ENCODE data around the gene CLCN4.

Gene CLCN4

DNA sequence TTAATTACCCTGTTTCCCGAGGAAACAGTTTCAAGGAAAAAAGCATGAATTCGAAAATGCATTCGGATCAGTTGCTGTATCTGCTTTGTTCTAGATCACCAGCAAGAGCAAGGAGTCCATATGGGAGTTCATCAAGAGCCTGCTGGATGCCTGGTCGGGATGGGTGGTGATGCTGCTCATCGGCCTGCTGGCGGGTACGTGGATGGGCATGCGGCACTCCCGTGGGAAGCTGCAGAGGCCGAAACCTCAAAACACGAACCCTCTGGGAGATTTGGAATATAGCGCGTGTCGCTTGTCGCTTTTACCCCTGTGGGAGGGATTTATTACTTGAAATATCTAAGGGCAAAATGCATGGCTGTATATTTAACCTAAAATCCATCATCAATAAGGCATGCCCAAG is 30.6 kb downstream of the CLCN4 start:
- in situ Hi-C loops (cut with MboI; ENCODE audit: low sequenced_read_pairs) = loop anchor here (25.0 kb wide), 2 partner anchors 425 to 925 kb away; partner anchors contain the start of genes HCCS and MID1

DNA sequence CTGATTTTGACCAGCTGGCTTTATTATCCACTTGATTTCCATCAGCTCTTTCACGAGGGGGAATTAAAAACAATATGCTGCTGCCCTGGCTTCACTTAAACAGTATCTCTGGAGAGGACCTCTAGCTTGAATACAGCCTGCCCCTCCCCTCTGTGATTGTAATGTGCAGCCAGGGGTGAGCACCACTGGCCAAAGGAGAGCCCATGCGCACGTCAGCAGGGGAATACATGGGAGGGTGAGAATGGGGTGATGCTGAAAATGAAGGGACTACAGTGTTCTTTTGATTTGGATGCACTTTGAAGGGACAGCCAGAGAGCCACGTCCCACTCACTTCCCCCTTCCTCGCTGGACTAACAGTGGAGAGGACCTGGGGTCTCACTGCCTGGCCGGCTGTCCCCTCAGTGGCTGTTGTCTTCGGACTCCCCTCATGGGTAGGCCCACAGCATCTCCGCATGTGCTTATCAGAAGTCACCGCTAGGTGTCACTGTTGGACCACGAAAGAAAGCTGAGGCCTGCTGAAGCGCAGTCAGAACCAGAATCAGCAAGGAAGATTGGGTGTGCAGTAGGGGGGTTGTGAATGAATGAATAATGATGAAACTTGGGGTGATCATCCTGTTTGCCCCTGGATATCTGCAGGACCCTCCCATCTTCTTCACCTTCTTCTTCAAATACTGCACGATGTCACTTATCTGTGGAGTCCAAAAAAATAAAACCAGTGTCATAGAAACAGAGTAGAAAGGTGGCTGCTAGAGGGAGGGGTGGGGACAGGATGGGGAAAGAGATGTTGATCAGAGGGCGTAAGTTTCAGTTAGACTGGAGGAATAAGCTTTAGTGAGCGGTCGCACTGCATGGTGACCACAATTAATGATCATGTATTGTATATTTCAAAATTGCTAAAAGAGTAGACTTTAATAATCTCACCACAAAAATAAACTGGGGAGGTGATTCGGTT is 32.8 kb downstream of the CLCN4 start:
- in situ Hi-C loops (cut with MboI; ENCODE audit: low sequenced_read_pairs) = loop anchor here (25.0 kb wide), 2 partner anchors 423 to 923 kb away; partner anchors contain the start of genes HCCS and MID1

DNA sequence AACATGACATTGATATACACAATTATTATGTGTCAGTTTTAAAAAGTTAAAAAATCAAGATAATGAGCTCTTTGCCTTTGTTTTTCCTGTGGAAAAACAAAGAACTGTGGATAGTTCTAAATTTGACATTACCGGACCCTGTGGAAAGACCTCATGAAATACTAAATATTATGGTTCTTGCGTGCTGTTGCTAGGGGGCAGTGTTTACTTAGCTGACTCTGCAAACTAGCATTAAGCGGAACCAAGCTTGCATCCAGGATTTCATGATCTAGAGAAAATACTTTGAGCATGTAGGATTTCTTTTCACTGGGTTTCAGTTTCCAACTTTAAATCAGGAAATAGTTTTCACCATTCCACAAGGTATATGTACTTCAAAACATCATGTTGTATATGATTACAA is 33.6 kb downstream of the CLCN4 start:
- in situ Hi-C loops (cut with MboI; ENCODE audit: low sequenced_read_pairs) = loop anchor here (25.0 kb wide), 2 partner anchors 422 to 922 kb away; partner anchors contain the start of genes HCCS and MID1

DNA sequence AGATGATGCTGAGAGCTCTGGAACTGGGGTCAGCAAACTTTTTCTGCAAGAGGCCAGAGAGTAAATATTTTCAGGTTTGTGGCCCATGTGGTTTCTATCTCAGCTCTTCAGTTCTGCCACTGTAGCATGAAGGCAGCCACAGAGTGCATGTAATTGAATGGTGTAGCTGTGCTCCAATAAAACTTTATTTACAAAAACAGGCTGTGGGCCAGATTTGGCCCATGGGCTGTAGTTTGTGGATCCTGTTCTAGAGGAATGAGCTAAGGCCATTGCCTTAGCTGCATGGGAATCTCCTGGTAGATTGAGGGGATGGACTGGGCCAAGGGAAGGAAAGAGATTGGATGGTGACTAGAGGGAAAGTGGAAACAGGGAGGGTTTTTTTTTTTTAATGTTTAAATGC is 36.8 kb downstream of the CLCN4 start:
- in situ Hi-C loops (cut with MboI; ENCODE audit: low sequenced_read_pairs) = loop anchor here (25.0 kb wide), 2 partner anchors 419 to 919 kb away; partner anchors contain the start of genes HCCS and MID1

DNA sequence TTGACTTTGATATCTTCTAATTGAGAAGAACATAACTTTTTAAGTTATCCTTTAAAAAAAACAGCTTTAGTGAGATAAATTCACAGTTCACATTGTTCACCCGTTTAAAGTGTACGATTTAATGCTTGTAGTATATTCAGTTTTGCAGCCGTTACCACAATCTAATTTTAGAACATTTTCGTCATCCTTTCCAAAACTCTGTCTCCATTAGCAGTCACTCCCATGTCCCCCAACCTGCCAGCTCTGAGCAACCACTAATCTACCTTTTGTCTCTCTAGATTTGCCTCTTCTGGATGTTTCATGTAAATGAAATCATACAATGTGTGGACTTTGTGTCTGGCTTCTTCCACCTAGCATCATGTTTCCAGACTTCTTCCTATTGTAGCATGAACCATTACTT is 38.6 kb downstream of the CLCN4 start:
- in situ Hi-C loops (cut with MboI; ENCODE audit: low sequenced_read_pairs) = loop anchor here (25.0 kb wide), 2 partner anchors 417 to 917 kb away; partner anchors contain the start of genes HCCS and MID1

DNA sequence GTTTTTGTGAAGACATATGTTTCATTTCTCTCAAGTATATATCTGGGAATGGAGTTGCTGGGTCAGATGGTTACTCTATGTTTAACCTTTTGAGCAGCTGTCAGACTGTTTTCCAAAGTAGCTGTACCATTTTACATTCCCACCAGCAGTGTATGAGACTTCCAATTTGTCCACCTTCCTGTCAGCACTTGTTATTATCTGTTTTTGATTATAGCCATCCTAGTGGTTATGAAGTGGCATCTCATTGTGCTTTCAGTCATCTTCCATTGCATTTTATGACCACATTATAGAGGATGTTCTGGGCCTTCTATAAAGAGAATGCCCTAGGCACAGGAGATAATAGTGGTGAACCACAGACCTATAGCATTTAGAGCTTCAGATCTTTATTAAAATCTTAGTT is 39.2 kb downstream of the CLCN4 start:
- in situ Hi-C loops (cut with MboI; ENCODE audit: low sequenced_read_pairs) = loop anchor here (25.0 kb wide), 2 partner anchors 416 to 916 kb away; partner anchors contain the start of genes HCCS and MID1

DNA sequence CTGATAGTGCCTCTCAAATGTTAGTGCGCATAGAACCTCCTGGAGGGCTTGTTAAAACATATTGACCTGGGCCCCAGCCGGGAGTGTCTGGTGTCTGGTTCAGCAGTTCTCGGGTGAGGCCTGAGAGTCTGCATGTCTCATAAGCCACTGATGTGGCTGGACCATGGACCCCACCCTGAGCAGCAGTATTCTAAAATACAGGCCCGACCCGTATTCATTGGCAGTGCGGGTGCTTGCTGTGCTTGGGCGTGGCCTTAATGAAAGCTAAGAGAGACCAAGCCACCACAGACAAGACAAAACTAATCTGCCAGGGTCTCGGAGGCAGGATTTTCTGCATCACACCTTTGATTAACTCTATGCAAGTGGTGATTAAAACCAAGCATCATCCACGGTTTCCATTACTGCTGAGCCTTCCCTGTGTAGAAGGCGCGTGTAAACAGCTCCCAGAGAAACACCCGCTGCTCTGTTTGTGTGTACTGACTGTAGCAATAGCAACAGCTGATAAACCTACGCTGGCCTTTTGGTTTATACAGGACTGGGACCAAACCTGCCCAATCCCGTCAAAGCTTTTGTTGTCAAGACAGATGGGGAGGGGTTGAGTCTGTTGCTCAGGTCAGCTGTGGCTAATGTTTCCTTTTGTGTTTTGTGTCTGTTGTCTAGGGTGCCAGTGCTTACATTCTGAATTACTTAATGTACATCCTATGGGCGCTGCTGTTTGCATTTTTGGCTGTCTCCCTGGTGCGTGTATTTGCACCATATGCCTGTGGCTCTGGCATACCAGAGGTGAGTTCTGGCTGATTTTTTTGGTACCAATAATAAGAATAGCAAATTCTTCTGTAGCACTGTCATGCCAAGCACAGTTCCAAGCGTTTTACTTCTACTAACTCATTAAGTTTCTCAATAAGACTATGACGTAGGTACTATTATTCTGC is 40.8 kb downstream of the CLCN4 start:
- in situ Hi-C loops (cut with MboI; ENCODE audit: low sequenced_read_pairs) = loop anchor here (25.0 kb wide), 2 partner anchors 415 to 915 kb away; partner anchors contain the start of genes HCCS and MID1

DNA sequence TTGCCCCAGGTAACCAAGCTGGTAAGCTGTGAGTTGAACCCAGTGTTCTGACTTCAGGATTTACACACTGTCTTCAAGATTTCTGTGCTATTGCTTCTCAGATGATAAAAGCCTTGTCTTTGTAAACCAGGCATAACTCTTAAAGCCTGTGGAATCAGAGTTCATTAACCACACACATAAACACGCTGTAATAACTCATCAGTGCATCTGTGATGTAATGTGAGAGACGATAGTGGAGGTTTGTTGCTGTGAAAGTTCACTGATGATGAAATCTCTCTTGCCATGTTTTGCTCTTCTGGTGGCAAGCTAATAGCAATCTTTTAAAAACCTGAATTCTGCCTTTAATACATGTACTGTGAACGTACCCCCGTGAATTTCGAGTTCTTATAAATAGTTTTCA is 41.5 kb downstream of the CLCN4 start:
- in situ Hi-C loops (cut with MboI; ENCODE audit: low sequenced_read_pairs) = loop anchor here (25.0 kb wide), 2 partner anchors 414 to 914 kb away; partner anchors contain the start of genes HCCS and MID1

DNA sequence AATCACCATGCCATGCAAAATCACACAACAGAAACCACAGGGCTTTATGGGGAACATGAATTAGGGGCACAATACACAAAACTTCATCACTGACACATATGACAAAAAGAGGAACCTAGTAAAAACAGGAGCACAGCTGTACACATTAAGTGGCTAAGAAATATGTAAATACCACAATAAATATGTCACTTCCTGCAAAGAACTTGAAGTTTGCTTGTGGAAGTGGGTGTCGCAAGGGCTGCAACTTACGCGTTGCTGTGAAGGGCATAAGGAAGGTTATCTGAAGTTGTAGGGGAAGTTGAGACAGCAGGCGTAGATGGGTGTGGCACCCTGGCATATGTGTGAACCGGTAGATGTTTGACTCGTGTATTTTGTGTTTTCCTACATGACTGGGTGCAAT is 42.4 kb downstream of the CLCN4 start:
- in situ Hi-C loops (cut with MboI; ENCODE audit: low sequenced_read_pairs) = loop anchor here (25.0 kb wide), 2 partner anchors 413 to 913 kb away; partner anchors contain the start of genes HCCS and MID1

DNA sequence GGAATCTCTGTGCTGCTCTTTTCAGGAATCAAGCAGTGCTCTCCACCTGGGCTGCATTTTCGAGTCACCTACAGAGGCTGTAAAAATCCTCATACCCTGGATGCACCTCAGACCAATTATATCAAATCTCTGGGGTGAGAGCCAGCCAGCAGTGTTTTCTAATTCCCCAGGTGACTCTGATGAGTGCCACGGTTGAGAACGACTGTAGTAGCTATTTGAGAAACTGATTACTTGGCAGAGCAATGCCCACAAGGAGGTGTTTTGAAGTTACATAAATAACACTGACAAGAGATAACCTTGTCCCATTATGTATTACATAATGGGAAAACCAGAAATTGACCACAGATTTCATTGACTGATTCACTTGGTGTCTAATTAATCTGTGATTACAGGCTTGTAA is 46.8 kb downstream of the CLCN4 start:
- in situ Hi-C loops (cut with MboI; ENCODE audit: low sequenced_read_pairs) = no loop called here

DNA sequence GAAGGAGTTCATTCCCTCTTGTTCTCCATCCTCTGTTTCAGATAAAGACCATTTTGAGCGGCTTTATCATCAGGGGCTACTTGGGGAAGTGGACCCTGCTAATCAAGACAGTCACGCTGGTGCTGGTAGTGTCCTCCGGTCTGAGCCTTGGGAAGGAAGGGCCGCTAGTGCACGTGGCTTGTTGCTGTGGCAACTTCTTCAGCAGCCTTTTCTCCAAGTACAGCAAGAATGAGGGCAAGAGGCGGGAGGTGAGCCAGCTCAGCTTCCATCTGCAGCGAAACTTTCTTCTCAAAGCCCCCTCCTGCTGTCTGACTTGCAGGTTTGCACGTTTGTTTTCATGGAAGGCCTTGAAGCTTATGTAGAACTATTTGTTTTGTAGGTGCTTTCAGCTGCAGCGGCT is 49.5 kb downstream of the CLCN4 start:
- in situ Hi-C loops (cut with MboI; ENCODE audit: low sequenced_read_pairs) = no loop called here

DNA sequence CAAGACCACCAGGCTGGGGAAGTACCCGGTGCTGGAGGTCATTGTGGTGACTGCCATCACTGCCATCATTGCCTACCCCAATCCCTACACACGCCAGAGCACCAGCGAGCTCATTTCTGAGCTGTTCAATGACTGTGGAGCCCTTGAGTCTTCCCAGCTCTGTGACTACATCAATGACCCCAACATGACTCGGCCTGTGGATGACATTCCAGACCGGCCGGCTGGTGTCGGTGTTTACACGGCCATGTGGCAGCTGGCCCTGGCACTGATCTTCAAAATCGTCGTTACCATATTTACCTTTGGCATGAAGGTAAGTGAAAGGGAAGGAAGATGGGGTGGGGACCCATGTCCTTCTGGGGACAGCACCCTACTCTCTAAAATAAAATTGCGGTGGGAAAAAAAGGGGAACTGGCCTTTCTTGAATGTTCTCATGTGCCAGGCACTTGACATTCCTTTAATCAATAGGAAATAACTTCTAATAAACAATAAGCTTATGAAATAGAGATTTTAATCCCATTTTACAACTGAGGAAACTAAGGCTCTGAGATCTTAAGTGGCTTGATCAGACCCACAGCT is 51.6 kb downstream of the CLCN4 start:
- in situ Hi-C loops (cut with MboI; ENCODE audit: low sequenced_read_pairs) = no loop called here

DNA sequence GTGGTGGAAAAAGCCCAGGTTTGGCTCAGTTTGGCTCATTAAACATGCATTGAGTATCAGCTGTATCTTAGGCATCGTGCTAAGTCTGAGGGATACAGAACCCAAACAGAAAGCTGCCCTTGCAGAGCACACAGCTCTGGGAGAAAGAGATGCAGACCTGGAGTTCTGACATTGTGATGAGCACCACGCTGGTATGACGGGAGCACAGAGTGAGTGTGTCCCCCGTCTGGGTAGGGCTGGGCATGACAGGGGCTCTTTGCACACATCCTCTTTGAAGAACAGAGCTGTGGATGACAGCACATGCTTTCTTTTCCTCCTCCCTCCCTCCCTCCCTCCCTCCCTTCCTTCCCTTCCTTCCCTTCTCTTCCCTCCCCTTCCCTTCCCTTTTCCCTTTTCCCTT is 52.2 kb downstream of the CLCN4 start:
- in situ Hi-C loops (cut with MboI; ENCODE audit: low sequenced_read_pairs) = no loop called here

DNA sequence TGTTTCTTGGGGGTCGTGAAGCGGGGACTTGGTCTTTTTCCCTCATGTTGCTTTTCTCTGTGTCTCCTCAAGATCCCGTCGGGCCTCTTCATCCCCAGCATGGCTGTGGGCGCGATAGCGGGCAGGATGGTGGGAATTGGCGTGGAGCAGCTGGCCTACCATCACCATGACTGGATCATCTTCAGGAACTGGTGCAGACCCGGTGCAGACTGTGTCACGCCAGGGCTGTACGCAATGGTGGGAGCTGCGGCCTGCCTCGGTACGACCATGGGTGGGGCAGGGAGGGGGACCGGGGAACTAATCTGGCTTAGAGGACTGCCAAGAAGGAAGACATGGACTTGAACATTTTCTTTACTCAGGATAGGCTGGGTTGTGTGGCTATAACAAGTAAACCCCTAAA is 55.6 kb downstream of the CLCN4 start:
- in situ Hi-C loops (cut with MboI; ENCODE audit: low sequenced_read_pairs) = no loop called here

DNA sequence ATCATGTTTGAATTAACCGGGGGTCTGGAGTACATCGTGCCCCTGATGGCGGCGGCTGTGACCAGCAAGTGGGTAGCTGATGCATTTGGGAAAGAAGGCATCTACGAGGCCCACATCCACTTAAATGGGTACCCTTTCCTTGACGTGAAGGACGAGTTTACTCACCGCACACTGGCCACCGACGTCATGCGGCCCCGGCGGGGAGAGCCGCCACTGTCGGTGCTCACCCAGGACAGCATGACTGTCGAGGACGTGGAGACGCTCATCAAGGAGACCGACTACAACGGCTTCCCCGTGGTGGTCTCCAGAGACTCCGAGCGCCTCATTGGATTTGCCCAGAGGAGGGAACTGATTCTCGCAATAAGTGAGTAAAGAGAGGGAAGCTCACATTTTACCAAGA is 56.9 kb downstream of the CLCN4 start:
- in situ Hi-C loops (cut with MboI; ENCODE audit: low sequenced_read_pairs) = no loop called here

DNA sequence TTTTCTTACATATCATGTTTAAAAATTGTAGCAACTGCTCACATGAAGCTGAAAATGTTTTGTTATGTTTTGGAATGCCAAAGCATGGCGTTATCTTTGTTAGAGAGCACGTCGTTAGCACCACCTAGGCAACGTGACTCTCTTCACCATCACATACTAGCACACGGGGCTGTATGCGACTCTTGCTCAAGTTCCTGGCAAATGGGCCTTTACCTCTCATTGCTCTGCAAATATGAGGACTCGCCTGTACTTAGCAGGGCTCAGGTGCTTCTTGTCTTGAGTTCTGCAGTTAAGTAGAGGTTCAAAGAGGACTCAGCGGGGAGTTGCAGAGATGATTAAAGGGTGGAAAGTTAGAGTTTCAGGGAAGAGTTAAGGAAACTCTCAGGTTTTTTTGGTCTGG is 59.4 kb downstream of the CLCN4 start:
- in situ Hi-C loops (cut with MboI; ENCODE audit: low sequenced_read_pairs) = no loop called here

DNA sequence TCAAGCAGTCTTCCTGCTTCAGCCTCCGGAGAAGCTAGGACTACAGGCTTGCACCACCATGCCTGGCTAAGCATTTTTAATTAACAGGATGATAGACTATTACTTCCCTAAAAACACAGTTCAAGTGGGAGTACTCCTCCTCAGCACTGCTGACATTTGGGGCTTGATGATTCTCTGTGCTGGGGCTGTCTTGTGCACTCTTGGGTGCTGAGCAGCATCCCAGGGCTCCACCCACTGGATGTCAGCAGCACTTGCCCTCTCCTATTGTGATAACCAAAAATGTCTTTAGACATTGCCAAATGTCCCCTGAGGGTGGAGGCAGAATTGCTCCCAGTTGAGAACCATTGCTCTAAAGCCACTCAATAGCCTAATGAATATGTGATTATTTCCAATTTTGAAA is 60.4 kb downstream of the CLCN4 start:
- in situ Hi-C loops (cut with MboI; ENCODE audit: low sequenced_read_pairs) = no loop called here

DNA sequence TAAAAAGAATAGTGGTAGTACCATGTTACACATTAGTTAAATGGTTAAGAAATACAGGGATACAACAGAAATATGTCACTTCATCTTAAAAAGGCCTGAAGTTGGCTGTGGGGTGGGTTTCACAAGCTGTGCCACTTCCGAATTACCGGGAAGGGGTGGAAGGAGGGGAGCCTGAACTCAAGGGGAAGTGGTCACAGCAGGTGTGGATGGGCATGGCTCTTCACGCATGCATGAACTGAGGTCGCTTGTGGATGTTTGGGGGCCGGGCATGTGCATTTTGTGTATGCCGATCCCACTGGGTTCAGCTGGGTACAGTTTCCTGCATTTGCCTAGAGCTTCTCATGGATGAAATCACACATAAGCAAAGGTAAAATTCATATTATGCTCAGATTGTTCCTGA is 64.9 kb downstream of the CLCN4 start:
- in situ Hi-C loops (cut with MboI; ENCODE audit: low sequenced_read_pairs) = no loop called here

DNA sequence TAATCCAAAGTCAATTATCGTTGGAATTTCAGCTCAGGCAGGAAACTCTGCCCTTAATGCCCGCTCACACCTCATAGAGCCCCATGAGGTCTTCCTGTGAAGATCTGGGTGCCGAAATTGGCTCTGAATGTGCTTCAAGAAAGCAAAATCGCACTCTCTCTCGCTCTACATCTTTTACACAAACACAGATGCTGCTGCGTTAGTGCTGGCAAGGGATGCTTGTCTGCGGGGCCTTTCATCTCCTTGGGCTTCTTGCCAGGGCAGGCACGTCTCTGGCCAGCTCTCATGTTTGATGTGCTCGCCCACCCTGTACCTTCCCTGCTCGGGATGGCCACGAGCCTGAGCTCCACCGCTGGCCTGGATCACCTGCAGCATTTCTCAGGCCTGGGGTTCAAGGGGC is 66.5 kb downstream of the CLCN4 start:
- in situ Hi-C loops (cut with MboI; ENCODE audit: low sequenced_read_pairs) = no loop called here

DNA sequence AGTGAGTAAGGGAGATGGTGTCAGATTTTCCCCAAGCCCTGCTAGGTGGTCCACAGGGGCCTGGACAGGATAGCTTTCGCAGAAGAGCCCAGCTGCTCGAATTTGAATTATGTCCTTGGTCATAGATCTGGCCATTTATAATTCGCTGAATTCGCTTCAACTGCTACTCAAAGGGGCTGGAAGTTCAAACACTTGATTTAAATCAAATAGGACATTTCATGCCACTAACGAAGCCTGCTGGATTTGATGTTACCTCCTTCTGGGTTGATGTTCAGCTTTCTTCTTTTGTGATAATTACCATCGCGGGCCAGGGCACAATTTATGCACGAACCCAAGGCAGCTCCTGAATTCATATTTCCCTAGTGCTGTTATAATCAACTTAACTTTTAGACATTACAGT is 67.0 kb downstream of the CLCN4 start:
- in situ Hi-C loops (cut with MboI; ENCODE audit: low sequenced_read_pairs) = no loop called here

DNA sequence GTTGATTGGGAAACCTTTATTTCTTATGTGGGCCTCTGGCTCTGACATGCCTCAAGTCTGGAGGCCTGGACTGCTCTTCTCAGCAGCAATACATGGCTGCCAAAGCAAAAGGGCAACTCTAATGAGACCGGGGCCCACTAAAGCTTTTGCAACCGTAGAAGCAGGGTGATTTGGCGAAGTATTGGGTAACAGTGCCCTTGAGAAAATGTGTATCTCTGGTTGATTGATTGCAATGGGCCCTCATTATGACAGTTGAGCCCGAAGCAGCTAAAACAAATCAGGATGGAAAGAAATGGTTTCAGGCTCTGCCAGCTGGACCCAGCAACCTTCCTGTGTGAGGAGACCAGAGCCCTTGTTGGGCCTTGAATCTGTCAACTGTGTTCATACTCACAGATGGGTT is 73.4 kb downstream of the CLCN4 start:
- in situ Hi-C loops (cut with MboI; ENCODE audit: low sequenced_read_pairs) = no loop called here

All from HL-60/S4 treated with phorbol 12-myristate 13-acetate at 8.2 ng/mL for 4 days and 3 days (cell line).